ENCODE results near the gene SLC23A2.
"Not testable (repeated sequence)": the region's sequence is repeated elsewhere in the genome, so short reads cannot be mapped to it uniquely, and the experiment has no call there.

Gene SLC23A2

GRCh38 chr20:4876301-4876700, 125.0 kb downstream of the SLC23A2 start:
- no peak for DNase-seq (ENCODE audit: low spot score)

GRCh38 chr20:4875578-4876067, 125.7 kb downstream of the SLC23A2 start:
- no peak for DNase-seq (ENCODE audit: low spot score)

- DNase-seq (ENCODE audit: low spot score) = no peak
Measured at GRCh38 chr20:4873396-4873795, 127.9 kb downstream of the SLC23A2 start.

GRCh38 chr20:4871486-4871885, 129.8 kb downstream of the SLC23A2 start:
- DNase-seq (ENCODE audit: low spot score) = no peak

DNA sequence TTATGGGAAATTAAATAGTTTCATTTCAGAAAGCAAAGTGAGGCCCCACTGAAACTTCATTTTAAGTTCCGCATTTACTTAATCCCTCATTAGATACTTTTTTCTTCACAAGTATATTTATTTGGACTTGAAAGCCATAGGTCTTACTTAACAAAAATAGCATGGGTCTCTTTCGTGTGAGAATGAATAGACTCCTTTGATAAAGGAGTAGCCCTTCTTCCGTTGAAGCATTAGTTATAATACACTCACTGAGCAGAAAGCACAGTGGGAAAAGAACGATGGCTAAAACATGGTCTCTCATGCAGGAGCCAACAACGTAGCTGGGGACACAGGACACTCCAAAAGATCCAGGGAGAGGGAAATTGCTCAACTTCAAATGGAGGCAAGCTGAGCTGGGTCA, 130.4 kb downstream of the SLC23A2 start:
- DNase-seq (ENCODE audit: low spot score) = no peak

DNA sequence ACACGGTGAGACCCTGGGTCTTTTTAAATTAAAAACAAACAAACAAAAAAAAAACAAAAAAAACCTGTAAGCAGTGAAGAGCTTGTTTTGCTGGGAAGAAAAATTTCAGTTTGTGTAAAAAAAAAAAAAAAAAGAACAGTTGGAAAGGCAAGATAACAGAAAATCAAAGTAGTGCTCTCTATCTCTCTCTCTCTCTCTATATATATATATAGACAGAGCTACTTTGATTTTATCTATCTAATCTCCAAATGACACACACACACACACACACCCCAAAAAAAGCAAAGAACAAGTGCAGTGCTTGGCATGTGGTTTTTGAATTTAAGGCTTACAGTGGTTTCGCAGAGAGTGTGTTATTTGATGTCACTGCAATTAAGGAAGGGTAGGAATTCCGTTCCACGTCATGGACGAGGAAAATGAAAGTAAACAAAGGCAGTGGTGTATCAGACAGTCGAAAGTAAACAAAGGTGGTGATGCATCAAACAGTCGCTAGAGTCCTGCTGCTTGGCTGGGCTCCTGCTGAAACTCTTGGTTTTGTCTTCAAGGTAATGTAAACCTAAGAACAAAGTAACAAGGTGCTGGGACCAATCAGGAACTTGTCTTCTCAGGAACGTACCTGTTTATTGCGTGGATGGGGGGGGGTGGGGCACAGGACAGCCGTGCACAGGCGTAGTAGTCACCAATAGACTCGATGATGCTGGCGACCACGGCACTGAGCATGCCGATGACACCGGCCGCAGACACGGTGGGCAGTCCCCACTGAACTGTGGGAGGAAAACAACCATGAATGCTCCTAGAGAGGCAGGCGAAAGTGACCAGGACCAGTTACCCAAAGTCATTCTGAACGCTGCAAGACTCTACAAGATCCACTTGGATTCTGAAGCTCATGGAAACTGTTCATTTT, 131.8 kb downstream of the SLC23A2 start:
- peak; percentile 67 for DNase-seq (ENCODE audit: low spot score)

DNA sequence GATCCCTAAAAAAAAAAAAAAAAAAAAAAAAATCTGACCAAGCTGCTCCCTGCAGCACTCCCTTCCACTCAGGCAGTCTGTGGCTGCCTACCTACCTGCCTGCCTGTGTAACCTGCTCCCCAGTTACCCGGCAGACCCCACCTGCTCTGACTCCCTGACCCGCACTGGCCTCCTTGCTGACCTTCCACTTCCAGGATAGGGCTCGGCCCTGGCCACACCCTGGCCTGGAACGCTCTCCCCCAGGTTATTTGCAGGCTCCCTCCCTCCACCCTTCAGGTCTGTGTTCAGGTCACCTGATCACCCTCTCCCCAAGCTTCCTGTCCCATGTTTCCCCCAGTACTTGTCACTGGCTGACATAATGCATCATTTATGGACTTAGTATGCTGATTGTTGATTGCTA, 134.3 kb downstream of the SLC23A2 start:
- no peak for DNase-seq (ENCODE audit: low spot score)

- no peak for DNase-seq (ENCODE audit: low spot score)
Measured at GRCh38 chr20:4866429-4866828, 134.9 kb downstream of the SLC23A2 start.

DNA sequence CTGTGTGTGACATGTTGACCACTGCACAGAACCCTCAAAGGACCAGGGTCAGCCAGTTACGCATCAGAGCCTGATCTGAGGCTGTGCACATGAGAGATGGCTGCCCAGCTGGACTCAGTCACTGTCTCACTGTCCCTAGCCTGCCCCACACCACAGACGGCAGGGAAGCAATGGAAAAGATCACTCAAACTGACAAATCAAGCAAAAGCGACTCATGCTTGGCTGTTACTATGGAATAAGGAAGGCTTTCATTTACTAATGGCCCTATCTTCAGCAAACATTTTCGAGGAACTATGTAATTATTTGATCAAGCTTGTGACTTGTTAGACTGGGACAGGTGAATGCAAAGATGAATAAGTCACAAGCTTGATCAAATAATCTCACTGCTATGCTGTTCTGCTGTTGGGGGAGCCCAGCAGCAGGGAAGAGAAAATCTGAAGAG, 137.0 kb downstream of the SLC23A2 start:
- DNase-seq (ENCODE audit: low spot score) = no peak

GRCh38 chr20:4862661-4863060, 138.6 kb downstream of the SLC23A2 start:
- DNase-seq (ENCODE audit: low spot score) = no peak

DNA sequence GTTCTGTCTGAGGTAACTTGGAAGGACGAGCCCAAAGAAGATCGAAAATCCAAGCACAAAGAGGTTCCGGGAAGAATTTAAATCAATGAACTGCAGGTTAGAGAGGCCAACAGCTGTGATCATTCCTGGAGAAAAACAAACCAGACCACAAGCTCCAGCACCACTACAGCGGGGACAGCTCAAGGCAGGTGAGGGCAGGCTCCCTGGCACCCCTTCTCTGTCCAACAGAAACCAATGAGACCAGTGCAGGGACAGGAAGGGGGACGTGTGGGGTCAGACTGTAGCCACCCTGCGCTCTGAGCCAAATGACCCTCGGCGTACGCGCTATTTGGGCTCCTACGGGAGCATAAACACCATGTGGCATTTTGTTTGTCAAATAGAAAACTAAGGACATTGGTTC, 139.3 kb downstream of the SLC23A2 start:
- no peak for DNase-seq (ENCODE audit: low spot score)

- no peak for DNase-seq (ENCODE audit: low spot score)
Measured at GRCh38 chr20:4858000-4858399, 143.3 kb downstream of the SLC23A2 start.

GRCh38 chr20:4856022-4856755, 145.1 kb downstream of the SLC23A2 start:
- DNase-seq (ENCODE audit: low spot score) = no peak

- DNase-seq (ENCODE audit: low spot score) = no peak
Measured at GRCh38 chr20:4855555-4855954, 145.8 kb downstream of the SLC23A2 start.

- DNase-seq (ENCODE audit: low spot score) = no peak
Measured at GRCh38 chr20:4855097-4855496, 146.2 kb downstream of the SLC23A2 start.

- no peak for DNase-seq (ENCODE audit: low spot score)
Measured at GRCh38 chr20:4854561-4854901, 146.8 kb downstream of the SLC23A2 start.

GRCh38 chr20:4853757-4854560, 147.4 kb downstream of the SLC23A2 start:
- no peak for DNase-seq (ENCODE audit: low spot score)

DNA sequence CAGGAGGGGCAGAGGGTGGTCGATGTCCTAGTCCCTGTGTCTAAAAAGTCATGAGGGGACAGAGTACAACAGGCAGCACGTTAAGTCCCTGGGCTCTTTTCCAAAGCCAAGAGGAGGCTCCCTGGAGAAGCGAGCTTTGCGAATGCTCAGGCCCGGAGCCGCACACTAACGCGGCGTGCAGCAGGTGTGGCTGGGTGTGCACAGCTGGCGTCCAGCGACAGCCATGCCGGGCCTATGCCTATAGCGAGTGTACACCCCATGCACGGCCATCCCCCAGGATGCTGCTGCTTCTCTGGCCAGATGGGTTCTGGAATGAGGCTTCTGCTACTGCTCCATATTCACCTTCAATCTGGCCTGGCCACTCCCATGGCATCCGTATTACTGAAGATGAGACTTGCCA, 148.3 kb downstream of the SLC23A2 start:
- no peak for DNase-seq (ENCODE audit: low spot score)

GRCh38 chr20:4850960-4851359, 150.3 kb downstream of the SLC23A2 start:
- no peak for DNase-seq (ENCODE audit: low spot score)

GRCh38 chr20:4848829-4849228, 152.5 kb downstream of the SLC23A2 start:
- not testable (repeated sequence) for DNase-seq (ENCODE audit: low spot score)

GRCh38 chr20:4848041-4848440, 153.3 kb downstream of the SLC23A2 start:
- DNase-seq (ENCODE audit: low spot score) = no peak

- no peak for DNase-seq (ENCODE audit: low spot score)
Measured at GRCh38 chr20:4846821-4847220, 154.5 kb downstream of the SLC23A2 start.
